ENCODE measurements around the gene CCR7.

The CCR7 gene

DNA sequence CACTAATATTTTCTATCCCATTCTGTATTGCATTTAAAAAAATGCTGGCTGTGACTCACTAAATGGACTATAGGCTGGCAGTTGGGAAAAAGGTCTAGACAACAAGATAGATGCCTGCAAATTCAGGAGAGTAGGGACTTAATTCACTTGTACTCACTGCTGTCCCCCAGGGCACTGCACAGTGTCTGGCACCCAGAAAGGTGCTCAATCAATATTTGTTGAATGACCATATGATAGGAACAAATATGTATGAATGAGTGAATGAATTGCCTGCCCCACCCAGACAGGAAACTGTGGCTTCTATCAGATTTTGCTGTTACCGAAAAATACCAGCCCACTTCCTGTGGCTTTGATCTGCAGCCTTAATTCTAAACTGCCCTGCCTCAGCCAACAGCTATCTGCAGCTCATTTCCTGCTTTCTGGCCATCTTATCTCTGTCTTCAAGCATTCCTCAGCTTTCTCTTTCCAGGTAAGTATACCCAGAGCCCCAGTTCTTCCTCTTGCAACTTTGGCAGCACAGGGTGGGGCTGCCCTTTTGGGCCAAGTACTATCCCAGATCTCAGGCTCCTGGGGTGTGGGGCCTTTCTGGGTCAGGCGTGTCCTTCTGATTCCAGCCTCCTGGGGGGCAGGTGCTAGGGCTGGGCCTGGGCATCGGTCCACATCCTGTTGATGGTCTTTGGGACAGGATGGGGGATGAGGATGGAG is 48.5 kb downstream of the CCR7 start:
- peak in 1 of 2 experiments; percentile 42 for DNase-seq (ENCODE audit: low read depth in 2 of 2)

DNA sequence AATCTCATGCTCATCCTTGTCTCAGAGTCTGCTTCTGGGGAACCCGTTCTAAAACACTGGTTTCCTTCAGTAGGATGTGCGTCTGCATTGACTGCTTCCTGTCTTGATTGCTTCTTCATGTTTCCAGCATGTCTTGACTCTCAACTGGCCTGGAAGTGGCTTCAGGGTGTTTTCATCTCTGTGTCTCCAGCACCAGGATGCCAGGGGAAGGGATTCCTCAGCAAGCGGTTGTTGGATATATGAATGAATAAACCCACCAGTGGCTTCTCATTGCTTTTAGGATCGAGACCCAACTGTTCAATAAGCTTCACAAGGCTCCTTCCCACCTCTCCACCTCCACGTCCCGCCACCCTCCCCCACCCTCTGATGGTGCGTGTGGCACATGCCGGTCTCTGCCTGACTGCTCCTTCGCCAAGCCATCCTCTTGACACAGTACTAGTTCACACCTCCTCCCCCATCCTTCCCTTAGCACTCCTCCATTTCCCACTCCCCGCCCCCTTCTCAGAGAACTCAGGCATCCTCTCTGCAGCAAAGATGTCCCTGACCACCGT is 49.7 kb downstream of the CCR7 start:
- DNase-seq (ENCODE audit: low read depth in 2 of 2), result peak in 1 of 2 experiments; percentile 41

DNA sequence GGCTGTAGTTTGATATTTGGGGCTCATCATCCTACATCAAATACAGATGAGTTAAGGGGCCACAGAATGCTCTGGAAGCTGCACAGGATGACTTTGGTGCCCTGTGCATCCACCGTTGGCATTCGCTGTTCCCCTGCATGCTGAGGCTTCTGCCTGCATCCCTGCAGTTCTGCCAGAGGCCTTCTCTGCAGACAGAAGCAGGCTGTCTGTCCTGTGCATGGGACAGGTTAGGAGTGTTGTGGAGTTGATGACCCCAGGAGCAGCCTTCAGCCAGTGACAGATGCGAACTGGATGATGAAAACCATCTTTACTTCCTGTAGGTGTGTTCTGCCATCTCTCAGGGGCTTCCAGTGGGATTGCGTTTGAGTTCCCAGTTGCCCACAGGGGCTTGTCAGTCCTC is 50.3 kb downstream of the CCR7 start:
- DNase-seq (ENCODE audit: low read depth in 2 of 2), result no peak

DNA sequence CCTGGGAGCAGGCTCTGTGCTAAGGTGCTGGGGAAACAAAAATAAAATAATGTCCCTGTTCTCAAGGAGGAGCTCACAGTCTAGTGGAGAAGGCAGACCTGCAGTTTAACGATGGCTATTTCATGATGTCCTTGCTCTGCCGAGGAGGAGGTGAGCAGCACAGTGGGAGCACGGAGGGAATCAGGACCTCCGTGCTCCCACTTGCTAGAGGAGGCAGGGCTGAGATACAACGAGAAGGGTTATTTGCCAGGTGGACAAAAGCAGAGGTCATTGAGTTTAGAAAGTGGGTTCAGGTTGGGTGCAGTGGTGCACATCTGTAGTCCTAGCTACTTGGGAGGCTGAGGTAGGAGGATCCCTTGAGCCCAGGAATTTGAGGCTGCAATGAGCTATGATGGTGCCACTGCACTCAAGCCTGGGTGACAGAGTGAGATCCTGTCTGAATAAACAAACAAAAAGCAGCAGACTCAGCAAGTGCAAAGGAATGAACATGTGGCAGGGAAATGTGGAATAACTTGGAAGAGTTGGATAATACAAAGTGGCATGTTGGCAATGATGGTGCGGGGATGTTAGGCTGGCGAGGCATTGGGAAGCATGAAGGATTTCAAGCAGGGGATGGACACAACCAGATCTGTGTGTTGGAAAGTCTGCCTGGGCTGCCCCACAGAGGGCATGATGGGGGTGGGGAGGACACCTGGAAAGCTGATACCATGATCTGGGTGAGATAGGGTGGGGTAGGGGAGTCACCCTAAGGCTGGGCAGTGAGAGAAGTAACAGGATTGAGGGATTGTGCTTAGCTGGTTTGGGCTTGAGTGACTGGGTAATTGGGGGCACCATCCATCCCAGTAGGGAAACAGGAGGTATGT is 51.0 kb downstream of the CCR7 start:
- DNase-seq (ENCODE audit: low read depth in 2 of 2), result no peak

DNA sequence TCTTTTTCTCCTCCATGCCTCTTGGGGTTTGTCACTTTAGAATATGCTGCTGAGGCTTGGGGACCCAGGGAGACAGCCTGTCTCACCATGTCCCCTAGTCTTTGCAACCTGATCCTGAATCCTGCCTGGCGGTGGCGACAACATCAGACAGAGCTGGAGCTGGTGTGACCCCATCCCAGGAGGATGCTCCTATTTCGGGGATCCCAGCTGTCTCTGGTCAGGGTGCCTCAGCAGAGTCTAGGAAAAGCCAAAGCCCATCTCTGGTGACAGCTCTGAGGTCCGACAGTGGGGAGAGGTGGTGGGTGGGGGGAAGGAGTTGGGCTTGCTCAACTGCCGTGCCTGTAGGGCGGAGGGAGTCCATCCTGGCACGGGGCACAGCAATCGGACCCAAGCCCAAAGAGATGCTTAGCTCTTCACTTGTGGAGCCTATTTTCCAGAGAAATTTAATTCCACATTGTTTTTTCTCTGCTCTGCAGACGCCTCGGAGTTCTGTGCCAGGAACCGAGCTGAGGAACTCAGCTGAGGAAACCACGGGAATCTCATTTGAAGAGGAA is 53.5 kb downstream of the CCR7 start:
- no peak for DNase-seq (ENCODE audit: low read depth in 2 of 2)

DNA sequence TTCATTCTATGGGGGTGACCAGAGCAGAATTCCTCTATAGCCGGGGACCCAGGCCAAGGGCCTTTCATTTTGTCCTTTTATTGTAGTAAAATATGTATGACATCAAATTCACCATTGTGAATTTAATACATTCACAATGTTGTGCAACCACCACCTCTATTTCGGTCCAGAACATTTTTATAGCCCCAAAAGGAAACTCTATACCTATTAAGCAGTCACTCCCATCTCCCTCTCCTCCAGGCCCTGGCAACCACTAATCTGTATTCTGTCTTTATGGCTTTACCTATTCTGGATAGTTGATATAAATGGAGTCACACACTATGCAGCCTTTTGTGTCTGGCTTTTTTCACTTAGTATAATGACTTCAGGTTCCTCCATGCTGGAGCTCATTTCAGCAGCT is 54.1 kb downstream of the CCR7 start:
- DNase-seq (ENCODE audit: low read depth in 2 of 2), result no peak

DNA sequence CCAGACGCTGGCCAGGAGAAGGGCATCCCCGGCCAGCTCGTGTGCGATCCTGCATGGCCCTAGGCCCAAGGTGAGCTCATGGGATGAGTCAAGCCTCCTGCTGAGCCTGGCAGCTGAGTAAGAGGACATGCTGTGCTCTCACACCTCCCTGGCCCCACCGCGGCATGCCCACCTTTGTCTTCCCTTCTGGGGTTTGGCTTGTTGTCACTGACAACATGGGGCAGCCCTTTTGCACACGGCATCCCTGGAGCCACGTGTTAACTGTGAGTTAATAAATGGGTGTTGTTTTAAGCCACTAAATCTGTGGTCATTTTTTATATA is 55.0 kb downstream of the CCR7 start:
- DNase-seq (ENCODE audit: low read depth in 2 of 2), result no peak

DNA sequence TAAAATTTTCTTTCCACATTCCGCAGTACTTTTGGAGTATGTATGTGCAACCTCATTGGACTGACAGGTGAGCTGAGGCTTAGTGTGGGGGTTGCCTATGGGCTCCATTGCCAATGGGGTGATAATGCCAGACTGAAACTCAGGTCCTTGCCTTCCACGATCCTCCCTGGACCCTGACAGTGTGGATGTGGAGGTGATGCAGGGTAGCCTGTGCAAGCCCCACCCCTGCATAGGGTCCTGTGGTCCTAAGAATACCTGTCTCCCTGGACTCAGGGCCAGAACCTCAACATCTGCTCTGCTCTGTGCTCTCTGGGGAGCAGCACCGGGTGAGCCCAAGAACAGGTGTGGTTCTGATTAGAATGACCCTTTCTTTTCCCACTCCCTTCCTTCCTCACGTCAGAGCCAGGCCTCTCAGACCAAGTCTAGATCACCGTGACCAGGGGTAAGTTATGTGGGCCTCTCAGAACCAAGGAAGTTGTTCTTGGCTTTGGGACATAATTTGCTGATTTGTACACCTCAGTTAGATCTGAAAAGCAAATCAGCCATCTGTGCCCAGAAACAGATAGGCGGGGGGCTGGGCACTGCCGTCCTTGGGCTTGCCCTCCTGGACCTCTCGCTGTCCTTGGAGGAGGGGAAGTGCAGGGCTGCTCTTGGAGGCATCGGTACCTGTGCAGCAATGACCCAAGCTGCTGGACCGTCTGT is 55.5 kb downstream of the CCR7 start:
- no peak for DNase-seq (ENCODE audit: low read depth in 2 of 2)

DNA sequence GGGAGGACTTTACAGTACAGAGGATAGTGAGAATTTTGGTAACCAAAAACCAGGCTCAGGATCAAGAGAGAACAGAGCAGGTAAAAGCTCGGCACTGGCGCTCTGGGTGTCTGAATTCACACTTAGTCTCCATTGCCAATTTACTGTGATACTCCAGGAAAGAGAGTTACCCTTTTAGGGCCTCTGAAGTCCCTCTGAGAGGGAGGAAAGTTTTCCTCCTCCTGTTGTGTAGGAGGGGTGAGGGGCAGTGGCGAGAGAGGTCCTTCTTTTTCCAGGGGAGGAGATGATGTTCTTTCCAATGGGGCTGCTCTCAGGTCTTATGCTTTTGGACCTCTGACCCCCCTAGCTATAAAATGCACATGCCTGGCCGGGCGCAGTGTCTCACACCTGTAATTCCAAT is 58.5 kb downstream of the CCR7 start:
- no peak for DNase-seq (ENCODE audit: low read depth in 2 of 2)

Measured in stimulated activated CD4-positive, alpha-beta T cell treated with anti-CD3 and anti-CD28 coated beads, Interleukin-12 subunit alpha, Interleukin-12 subunit beta, amount 100 ng/mL, for 24 hours (primary cell).